Ascending aorta (tissue), 2 donors: Measurements from ENCODE around the gene CDHR2. TPM values are rescaled to one million over a fixed set of nuclear protein-coding genes. Genes with fewer than 3 reads are reported as not detected.

Experiments
- DNase-seq, 2 donors: peaks; one replicate each; pipeline ENCODE4 v3.0.0-alpha.2; 2019; ENCODE audit warnings: low spot score in 2 of 2
- H3K27ac ChIP-seq, 2 donors: fragments of 200-600 bp; sonication (generic); one replicate each; pipeline ENCODE4 v1.5.1; 2016 to 2017; ENCODE audit warnings: mild to moderate bottlenecking in 1 of 2
- H3K27me3 ChIP-seq: fragments of 200-600 bp; sonication (generic); one replicate; pipeline ENCODE4 v1.5.1; 2017
- H3K36me3 ChIP-seq, 2 donors: fragments of 200-600 bp; sonication (generic); one replicate each; pipeline ENCODE4 v1.5.1; 2016
- H3K4me1 ChIP-seq, 2 donors: fragments of 200-600 bp; sonication (generic); one replicate each; pipeline ENCODE4 v1.5.1; 2016 to 2017; ENCODE audit warnings: mild to moderate bottlenecking in 1 of 2
- H3K4me3 ChIP-seq, 2 donors: fragments of 200-600 bp; sonication (generic); one replicate each; pipeline ENCODE4 v1.5.1; 2016 to 2017; ENCODE audit warnings: mild to moderate bottlenecking in 1 of 2
- H3K9me3 ChIP-seq, 2 donors: fragments of 200-600 bp; sonication (generic); one replicate each; pipeline ENCODE4 v1.5.1; 2016
- CTCF ChIP-seq, 3 experiments: fragments of 200-600 bp in 2 of 3; fragments of 450-650 bp in 1 of 3; sonication (generic) in 2 of 3; IDR thresholded peaks; one replicate each; pipeline ENCODE4 v1.5.1; 2016 to 2019; ENCODE audit warnings: antibody characterized with exemption in 3 of 3, mild to moderate bottlenecking in 1 of 3, moderate library complexity in 1 of 3
- intact Hi-C: fragments of 100-400 bp; cut with DNase I; formaldehyde crosslinking; loops from one replicate; pipeline ENCODE4 v1.15.1; 2023
- total RNA-seq: library from RNA; depleted of rRNA; stranded (reverse); fragments of >200 nt; gene quantifications from one replicate; pipeline ENCODE4 v1.1.0, GENCODE V29; 2016

CDHR2 gene
- total RNA-seq, 1 donor from 2014 or later = not detected

GRCh38 chr5:176629317-176629852, 80.2 kb downstream of the CDHR2 start:
- intact Hi-C loops = no loop called here
- TF ChIP-seq CTCF (IDR thresholded peaks at IDR 0.05) = no peak

GRCh38 chr5:176629853-176630680, 80.9 kb downstream of the CDHR2 start, which contains the start of the genes EIF4E1B and SNCB:
Gene EIF4E1B (plus strand): TSS chr5:176630675. CDS start chr5:176642788, 12,113 bp downstream.
Gene SNCB (minus strand): TSS chr5:176630534. CDS start chr5:176629654, 880 bp downstream.
- intact Hi-C loops = no loop called here
- peak within 1 kb of the TSS; percentile 52 to 61 for H3K4me3 ChIP-seq
- no peak for TF ChIP-seq CTCF (IDR thresholded peaks at IDR 0.05)
- H3K4me1 ChIP-seq = peaks cover 5 to 13% of the 10 kb centered on the region in 2 donors
- no peak for DNase-seq
- no peaks in the 10 kb centered on the region for H3K36me3 ChIP-seq
- H3K9me3 ChIP-seq = no peaks in the 10 kb centered on the region
- H3K27ac ChIP-seq = no peak within 1 kb of the TSS
- peaks cover 20% of the 10 kb centered on the region for H3K27me3 ChIP-seq

More at GRCh38 chr5:176629317-176629852, 80.2 kb downstream of the CDHR2 start:
- Histone ChIP-seq H3K4me1 (peaks cover 5 to 13% of the 10 kb centered on the region in 2 donors), H3K27me3 (peaks cover 20% of the 10 kb centered on the region), H3K9me3 (no peaks in the 10 kb centered on the region), H3K27ac (no peak overlapping the region), H3K4me3 (peak overlapping the region; percentile 52 to 61), H3K36me3 (no peaks in the 10 kb centered on the region)
- no peak for DNase-seq

GRCh38 chr5:176630681-176631222, 81.6 kb downstream of the CDHR2 start:
- no peak for TF ChIP-seq CTCF (IDR thresholded peaks at IDR 0.05)
- H3K4me1 ChIP-seq = peaks cover 5 to 13% of the 10 kb centered on the region in 2 donors
- peaks cover 20% of the 10 kb centered on the region for H3K27me3 ChIP-seq
- no peaks in the 10 kb centered on the region for H3K36me3 ChIP-seq
- DNase-seq = no peak
- H3K9me3 ChIP-seq = no peaks in the 10 kb centered on the region
- intact Hi-C loops = no loop called here
- H3K27ac ChIP-seq = no peak overlapping the region
- H3K4me3 ChIP-seq = peak overlapping the region; percentile 52 to 61

- intact Hi-C loops = no loop called here
- no peaks in the 10 kb centered on the region for H3K36me3 ChIP-seq
- peaks cover 20% of the 10 kb centered on the region for H3K27me3 ChIP-seq
- H3K9me3 ChIP-seq = no peaks in the 10 kb centered on the region
- no peak for TF ChIP-seq CTCF (IDR thresholded peaks at IDR 0.05)
- H3K4me3 ChIP-seq = no peak overlapping the region
- H3K27ac ChIP-seq = no peak overlapping the region
- no peak for DNase-seq
- H3K4me1 ChIP-seq = peaks cover 5 to 13% of the 10 kb centered on the region in 2 donors
Measured at GRCh38 chr5:176631383-176632200, 82.5 kb downstream of the CDHR2 start.

- intact Hi-C loops = no loop called here
- peaks cover 5 to 13% of the 10 kb centered on the region in 2 donors for H3K4me1 ChIP-seq
- no peaks in the 10 kb centered on the region for H3K36me3 ChIP-seq
- H3K27me3 ChIP-seq = peaks cover 10% of the 10 kb centered on the region
- no peak for DNase-seq
- no peak for TF ChIP-seq CTCF (IDR thresholded peaks at IDR 0.05)
- no peak overlapping the region for H3K4me3 ChIP-seq
- no peak overlapping the region for H3K27ac ChIP-seq
- H3K9me3 ChIP-seq = no peaks in the 10 kb centered on the region
Measured at GRCh38 chr5:176632745-176633144, 83.6 kb downstream of the CDHR2 start.
